Measurements from ENCODE around the gene TTYH2.

TTYH2 gene

GRCh38 chr17:74216505-74216904, 3.1 kb downstream of the TTYH2 start:
- DNase-seq (ENCODE audit: low read depth) = no peak

DNA sequence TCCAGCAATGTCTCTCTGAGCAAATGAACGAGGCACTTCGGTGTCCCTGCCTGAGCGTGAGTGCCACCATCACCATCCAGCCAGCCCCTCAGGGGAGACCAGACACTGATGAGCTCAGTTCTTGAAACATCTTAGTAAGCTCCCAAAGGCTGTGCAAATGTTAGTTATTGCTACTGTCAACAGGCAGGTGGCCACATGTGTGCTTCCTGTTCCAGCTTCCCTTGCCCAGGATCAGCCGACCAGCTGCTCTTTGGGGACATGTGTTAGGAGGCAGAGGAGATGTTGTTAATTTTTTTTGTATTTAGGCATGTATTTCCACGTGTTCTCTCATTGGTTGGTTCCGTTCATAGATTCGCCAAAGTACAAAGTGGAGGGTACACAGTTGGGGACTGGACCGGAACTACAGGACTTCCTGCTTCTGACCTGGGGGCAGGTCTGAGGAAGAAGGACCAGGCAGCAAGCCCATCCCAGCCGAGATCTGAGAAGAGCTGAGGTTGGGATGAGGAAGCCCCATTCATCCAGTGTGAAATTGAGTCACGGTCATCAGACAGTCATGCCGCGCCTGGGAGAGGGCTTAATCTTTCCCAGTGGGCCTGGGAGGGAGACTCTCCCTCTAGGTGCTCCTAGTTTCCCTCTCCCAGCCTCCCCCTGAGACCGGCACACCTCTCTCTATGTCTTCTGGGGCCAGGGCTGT, 3.8 kb downstream of the TTYH2 start:
- DNase-seq (ENCODE audit: low read depth) = no peak

GRCh38 chr17:74217888-74218287, 4.5 kb downstream of the TTYH2 start:
- DNase-seq (ENCODE audit: low read depth) = no peak

DNA sequence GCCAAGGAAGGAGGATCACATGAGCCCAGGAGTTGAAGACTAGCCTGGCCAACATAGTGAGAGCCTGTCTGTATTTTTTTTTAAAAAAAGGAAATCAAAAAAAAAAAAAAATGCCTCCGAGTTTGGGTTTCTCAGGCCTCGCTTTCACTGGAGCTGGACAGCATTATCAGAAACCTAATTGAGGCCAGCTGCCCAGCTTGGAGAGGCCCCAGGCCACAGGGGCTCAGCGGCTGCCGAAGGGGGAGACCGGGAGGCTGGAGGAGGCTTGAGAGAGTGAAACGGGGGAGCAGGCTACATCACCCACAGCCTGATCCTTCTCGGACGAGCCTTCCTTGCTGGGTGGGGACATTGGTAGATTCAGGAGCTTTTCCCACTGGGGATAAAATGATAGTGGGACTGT, 5.1 kb downstream of the TTYH2 start:
- no peak for DNase-seq (ENCODE audit: low read depth)

GRCh38 chr17:74219576-74220133, 6.3 kb downstream of the TTYH2 start:
- DNase-seq (ENCODE audit: low read depth) = no peak

DNA sequence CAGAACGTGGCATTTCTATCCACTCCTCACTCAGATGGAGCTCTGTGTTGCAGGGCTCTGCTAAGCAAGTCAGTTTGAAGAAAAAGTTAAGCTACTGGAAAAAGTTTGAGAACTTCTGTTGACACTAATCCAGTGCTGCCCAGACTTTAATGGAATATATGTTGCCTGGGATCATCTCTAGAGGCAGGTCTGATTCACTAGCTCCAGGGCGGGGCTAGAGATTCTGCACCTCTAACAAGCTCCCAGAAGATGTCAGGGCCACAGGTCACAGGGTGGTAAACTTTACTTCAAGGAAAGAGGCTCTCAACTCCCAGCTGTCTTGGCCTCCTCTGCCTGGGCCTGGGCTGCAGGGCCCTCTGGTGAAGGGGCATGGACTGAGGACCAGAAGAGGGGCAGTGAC, 6.8 kb downstream of the TTYH2 start:
- DNase-seq (ENCODE audit: low read depth) = no peak

GRCh38 chr17:74220946-74221818, 7.8 kb downstream of the TTYH2 start:
- no peak for DNase-seq (ENCODE audit: low read depth)

GRCh38 chr17:74222399-74222798, 9.0 kb downstream of the TTYH2 start:
- no peak for DNase-seq (ENCODE audit: low read depth)

DNA sequence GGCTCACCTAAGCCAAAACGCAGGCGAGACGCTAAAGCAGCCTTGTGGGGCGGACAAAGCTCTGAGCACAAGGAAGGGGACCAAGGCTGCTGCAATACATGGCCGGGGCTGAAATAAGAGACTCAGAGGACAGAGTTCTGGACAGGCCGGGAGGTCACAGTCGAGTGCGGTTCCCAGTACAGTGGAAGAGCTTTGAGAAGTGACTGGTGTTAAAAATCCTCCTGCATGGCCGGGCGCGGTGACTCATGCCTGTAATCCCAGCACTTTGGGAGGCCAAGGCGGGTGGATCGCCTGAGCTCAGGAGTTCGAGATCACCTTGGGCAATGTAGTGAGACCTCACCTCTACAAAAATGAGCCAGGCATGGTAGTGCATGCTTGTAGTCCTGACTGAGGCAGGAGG, 10.5 kb downstream of the TTYH2 start:
- no peak for DNase-seq (ENCODE audit: low read depth)

DNA sequence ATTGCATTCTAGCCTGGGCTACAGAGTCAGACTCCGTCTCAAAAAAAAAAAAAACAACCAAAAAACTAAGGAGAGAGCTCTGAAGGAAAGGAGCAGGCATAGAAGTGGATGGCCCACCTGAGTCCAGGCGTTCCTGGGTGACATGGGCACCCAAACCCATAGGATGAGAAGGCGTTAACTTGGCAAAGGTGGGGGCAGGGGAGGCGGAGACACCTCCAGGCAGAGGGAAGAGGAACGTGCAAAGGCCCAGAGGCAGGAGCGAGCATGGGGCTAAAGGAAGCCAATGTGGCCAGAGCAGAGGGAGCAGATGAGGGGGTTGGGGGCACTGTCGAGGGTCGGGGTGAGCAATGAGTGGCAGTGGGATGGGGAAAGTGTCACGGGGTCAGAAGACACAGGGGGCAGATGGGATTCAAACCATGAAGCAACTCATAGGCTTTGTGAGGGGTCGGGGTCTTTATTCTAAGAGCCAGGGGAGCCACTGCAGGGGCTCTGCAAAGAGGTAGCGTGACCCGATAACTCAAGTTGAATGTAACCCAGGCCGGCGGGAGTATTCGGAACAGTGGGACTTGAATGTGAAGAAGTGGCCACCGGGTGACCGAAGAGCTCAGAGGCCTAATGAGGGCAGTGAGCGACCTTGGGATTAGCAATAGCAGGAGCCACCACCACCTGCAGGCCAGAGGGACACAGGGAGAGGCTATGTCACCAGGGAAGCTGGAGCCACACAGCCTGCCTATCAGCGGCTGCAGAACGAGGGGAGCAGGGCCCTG, 11.8 kb downstream of the TTYH2 start:
- no peak for DNase-seq (ENCODE audit: low read depth)

DNA sequence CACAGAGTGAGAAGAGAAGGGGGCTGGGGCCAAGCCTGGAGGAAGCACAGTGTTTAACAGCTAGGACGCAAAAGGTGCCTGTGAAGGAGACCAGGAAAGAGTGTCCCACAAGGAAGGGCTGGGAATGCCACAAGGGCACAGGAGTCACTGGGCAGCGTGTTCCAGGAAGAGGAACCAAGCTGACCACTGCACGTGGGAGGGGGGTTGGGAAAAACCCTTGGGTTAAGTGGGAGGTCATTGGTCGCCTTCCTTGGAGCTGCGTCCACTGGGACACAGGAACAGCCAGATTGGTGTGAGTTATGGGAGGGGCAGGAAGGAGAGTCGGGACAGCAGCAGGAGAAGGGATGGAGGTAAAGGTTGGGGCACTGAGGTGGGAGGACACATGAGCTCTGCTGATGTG, 12.9 kb downstream of the TTYH2 start:
- no peak for DNase-seq (ENCODE audit: low read depth)

GRCh38 chr17:74227271-74228080, 14.1 kb downstream of the TTYH2 start:
- no peak for DNase-seq (ENCODE audit: low read depth)

GRCh38 chr17:74228306-74228978, 15.1 kb downstream of the TTYH2 start:
- DNase-seq (ENCODE audit: low read depth) = no peak

DNA sequence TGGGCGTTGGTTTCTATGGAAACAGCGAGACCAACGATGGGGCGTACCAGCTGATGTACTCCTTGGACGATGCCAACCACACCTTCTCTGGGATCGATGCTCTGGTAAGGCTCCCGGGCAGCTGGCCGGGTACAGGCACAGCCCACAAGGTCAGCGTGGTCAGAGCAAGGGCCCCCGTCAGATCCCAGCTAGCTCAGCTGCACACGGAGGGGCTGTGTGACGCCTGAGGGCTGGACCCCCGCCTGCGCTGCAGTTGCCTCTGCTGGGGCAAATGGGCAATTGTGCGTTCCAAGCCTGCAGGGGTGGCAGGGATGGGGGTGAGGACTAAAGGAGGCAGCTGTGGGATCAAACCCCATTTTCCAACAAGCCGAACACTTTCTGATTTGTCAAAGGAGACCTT, 17.5 kb downstream of the TTYH2 start:
- DNase-seq (ENCODE audit: low read depth) = no peak

- DNase-seq (ENCODE audit: low read depth) = no peak
Measured at GRCh38 chr17:74231928-74232907, 18.8 kb downstream of the TTYH2 start.

GRCh38 chr17:74233937-74234336, 20.6 kb downstream of the TTYH2 start:
- DNase-seq (ENCODE audit: low read depth) = no peak

- no peak for DNase-seq (ENCODE audit: low read depth)
Measured at GRCh38 chr17:74234486-74234885, 21.1 kb downstream of the TTYH2 start.

DNA sequence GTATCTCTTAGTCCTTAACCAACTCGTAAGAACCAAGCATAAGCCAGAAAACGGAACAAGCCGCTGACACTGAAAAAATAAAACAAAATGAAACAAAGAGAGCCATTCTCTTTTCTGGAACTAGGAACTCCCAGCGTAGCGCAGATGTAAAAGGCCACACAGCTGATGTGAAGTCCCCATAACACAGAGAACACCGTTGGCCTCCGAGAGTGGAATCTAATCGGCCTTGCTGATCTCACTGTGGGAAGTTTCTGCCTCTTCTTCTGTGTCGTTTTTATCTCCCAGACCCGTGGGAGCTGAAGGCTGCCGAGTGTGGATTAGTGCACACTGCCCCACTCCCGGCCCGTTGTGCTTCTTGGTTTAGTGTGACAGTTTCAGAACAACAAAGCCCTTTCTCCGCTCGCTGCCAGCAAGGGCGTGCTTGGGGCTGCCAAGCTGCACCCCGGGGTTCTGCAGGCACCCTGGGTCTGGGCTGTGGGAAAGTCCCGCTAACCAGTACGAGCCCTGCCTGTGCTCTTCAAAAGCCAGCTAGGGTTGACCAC, 21.7 kb downstream of the TTYH2 start:
- DNase-seq (ENCODE audit: low read depth) = no peak

DNA sequence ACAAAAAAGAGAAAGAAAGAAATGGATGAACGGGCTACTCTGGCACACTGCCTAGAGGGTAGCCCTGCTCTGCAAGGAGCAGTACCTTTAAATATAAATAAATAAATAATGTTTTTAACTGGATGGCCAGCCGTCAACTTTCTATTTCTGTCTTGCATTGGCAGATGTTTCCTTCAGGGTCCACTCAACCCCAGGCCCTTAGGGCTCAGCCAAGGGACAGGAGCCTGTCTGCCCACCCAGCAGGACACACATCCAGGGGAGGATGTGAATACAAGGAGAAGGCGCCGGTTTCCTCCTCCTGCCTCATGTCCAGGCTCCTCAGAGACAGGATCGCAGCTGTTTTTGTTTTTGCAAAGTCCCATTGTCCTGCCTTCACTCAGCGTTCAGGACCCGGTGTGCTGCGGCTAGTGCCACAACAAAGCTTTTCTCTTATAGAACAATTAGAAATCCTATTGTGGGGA, 22.6 kb downstream of the TTYH2 start:
- no peak for DNase-seq (ENCODE audit: low read depth)

Measured in CMK (cell line).